Gastroesophageal sphincter (tissue), 4 donors: Measurements from ENCODE around the gene SMKR1. TPM values are rescaled to one million over a fixed set of nuclear protein-coding genes. Genes with fewer than 3 reads are reported as not detected.
"Not testable (repeated sequence)": the region's sequence is repeated elsewhere in the genome, so short reads cannot be mapped to it uniquely, and the experiment has no call there.

Experiments
- ATAC-seq: fragments of 150-250 bp; one replicate; pipeline ENCODE4 v1.9.1; 2016; ENCODE audit warnings: mild to moderate bottlenecking, moderate library complexity
- H3K27ac ChIP-seq, 4 donors: fragments of 200-600 bp; sonication (generic) in 3 of 4; 1 replicate in 3 of 4; 2 replicates in 1 of 4; pipeline ENCODE4 v1.5.1; 2016 to 2019
- H3K27me3 ChIP-seq: fragments of 200-600 bp; sonication (generic); one replicate; pipeline ENCODE4 v1.5.1; 2019
- H3K36me3 ChIP-seq, 2 donors: fragments of 200-600 bp; sonication (generic); one replicate each; pipeline ENCODE4 v1.5.1; 2019; ENCODE audit warnings: control low read depth in 1 of 2
- H3K4me1 ChIP-seq, 3 donors: fragments of 200-600 bp; sonication (generic); 1 replicate in 2 of 3; 2 replicates in 1 of 3; pipeline ENCODE4 v1.5.1; 2016 to 2019; ENCODE audit warnings: control low read depth in 2 of 3
- H3K4me3 ChIP-seq, 2 donors: fragments of 200-600 bp; sonication (generic); one replicate each; pipeline ENCODE4 v1.5.1; 2019; ENCODE audit warnings: mild to moderate bottlenecking in 1 of 2, moderate library complexity in 1 of 2
- H3K9me3 ChIP-seq, 3 donors: fragments of 200-600 bp; sonication (generic); one replicate each; pipeline ENCODE4 v1.5.1; 2017 to 2019; ENCODE audit warnings: control low read depth in 2 of 3
- EP300 ChIP-seq: sonication (generic); formaldehyde crosslinking; IDR thresholded peaks from one replicate; pipeline ENCODE4 v1.6.1; 2017; ENCODE audit warnings: antibody characterized with exemption, mild to moderate bottlenecking
- POLR2A ChIP-seq, 2 donors: fragments of 450-650 bp; IDR thresholded peaks; one replicate each; pipeline ENCODE4 v1.6.1; 2017; ENCODE audit warnings: antibody characterized with exemption in 2 of 2, mild to moderate bottlenecking in 2 of 2, moderate library complexity in 1 of 2
- POLR2AphosphoS5 ChIP-seq: sonication (generic); formaldehyde crosslinking; IDR thresholded peaks from one replicate; pipeline ENCODE4 v1.6.1; 2017; ENCODE audit warnings: antibody characterized with exemption
- WGBS, 2 donors: methylation state at CpG; one replicate each; pipeline ENCODE4 v1.1.5; 2018; ENCODE audit warnings: low coverage in 1 of 2; 5-methylcytosine and 5-hydroxymethylcytosine counted together
- total RNA-seq, 4 donors: library from RNA; depleted of rRNA; stranded (reverse); fragments of >200 nt; gene quantifications; one replicate each; pipeline ENCODE4 v1.1.0, GENCODE V29; 2016
- TF ChIP-seq, protein P1 (sequence below), 4 experiments: fragments of 200-600 bp in 2 of 4; fragments of 450-650 bp in 2 of 4; sonication (generic) in 1 of 4; IDR thresholded peaks; one replicate each; pipeline ENCODE4 v1.5.1; 2017 to 2019; ENCODE audit warnings: antibody characterized with exemption in 4 of 4, mild to moderate bottlenecking in 2 of 4, moderate library complexity in 2 of 4

SMKR1 gene
- total RNA-seq, 4 donors from 2014 or later = not detected

DNA sequence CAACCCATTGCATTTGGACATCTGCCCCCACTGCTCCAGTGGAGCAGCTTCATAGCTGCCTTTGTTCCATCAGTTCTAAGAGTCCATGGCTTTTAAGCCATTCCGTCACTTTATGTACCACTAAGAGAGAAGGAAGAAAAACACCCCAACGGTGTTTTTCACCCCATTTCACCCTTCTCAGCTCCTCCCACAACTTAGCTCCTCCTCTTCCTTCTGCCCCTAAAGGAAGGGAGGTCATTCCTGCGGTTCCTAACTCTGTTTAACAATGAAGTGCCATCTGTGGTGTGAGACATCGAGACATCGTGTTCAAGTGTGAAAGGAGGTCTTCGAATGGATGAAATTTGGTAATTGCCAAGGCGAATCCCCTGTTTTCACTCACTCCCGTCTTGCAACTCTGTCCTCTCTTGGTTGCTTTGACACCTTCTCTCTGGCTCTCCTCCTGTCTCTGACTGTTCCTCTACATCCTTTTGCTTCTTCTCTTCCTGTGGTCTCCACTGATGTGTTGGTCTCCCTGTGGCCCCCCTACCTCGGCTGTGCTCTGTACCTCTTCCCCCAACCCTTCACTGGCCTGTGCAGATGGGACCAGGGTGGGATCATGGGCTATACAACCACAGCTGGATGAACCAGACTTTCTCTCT, 23.0 kb downstream of the SMKR1 start:
- H3K27ac ChIP-seq = no peak overlapping the region
- no peak for ATAC-seq
- TF ChIP-seq EP300 = no peak
- TF ChIP-seq POLR2AphosphoS5 = no peak
- no peak for TF ChIP-seq POLR2A (IDR thresholded peaks at IDR 0.05)
- TF ChIP-seq, protein P1, sequence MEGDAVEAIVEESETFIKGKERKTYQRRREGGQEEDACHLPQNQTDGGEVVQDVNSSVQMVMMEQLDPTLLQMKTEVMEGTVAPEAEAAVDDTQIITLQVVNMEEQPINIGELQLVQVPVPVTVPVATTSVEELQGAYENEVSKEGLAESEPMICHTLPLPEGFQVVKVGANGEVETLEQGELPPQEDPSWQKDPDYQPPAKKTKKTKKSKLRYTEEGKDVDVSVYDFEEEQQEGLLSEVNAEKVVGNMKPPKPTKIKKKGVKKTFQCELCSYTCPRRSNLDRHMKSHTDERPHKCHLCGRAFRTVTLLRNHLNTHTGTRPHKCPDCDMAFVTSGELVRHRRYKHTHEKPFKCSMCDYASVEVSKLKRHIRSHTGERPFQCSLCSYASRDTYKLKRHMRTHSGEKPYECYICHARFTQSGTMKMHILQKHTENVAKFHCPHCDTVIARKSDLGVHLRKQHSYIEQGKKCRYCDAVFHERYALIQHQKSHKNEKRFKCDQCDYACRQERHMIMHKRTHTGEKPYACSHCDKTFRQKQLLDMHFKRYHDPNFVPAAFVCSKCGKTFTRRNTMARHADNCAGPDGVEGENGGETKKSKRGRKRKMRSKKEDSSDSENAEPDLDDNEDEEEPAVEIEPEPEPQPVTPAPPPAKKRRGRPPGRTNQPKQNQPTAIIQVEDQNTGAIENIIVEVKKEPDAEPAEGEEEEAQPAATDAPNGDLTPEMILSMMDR (IDR thresholded peaks at IDR 0.05) = no peak
- 82 to 100% methylated on average over 1 to 9 of the region's 9 CpGs for WGBS, 2 donors
- H3K27me3 ChIP-seq = peaks cover 34% of the 10 kb centered on the region
- H3K9me3 ChIP-seq = no peaks in the 10 kb centered on the region
- H3K36me3 ChIP-seq = no peaks in the 10 kb centered on the region
- no peak overlapping the region for H3K4me3 ChIP-seq
- no peaks in the 10 kb centered on the region for H3K4me1 ChIP-seq

DNA sequence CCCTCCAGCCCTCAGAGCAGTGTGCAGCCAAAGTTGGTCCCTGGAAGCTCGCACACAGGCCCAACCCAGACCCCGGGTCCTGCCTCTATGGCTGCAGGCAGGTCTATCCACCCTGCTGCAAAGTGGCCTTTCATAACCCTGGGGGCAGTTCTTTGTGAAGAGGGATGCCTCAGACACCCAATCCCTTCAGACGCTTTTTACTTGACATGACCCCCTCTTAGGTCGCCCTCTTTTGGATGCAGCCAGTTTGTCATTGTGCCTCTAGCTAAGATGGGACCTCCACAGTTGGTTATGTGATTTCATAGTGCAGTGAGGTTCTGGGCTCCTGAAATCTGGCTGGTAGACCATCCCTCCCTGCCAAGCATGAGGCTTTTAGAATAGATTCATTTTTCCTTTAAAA, 27.3 kb downstream of the SMKR1 start:
- no peak overlapping the region for H3K4me3 ChIP-seq
- no peak for ATAC-seq
- H3K27ac ChIP-seq = no peak overlapping the region
- H3K36me3 ChIP-seq = no peaks in the 10 kb centered on the region
- peaks cover 11% of the 10 kb centered on the region for H3K27me3 ChIP-seq
- no CpG with 5 or more reads among the region's 4 CpGs for WGBS, 2 donors
- H3K4me1 ChIP-seq = no peaks in the 10 kb centered on the region
- TF ChIP-seq, protein P1 (IDR thresholded peaks at IDR 0.05) = no peak
- TF ChIP-seq POLR2AphosphoS5 (no peak), POLR2A (IDR thresholded peaks at IDR 0.05) (no peak), EP300 (no peak)
- H3K9me3 ChIP-seq = no peaks in the 10 kb centered on the region

DNA sequence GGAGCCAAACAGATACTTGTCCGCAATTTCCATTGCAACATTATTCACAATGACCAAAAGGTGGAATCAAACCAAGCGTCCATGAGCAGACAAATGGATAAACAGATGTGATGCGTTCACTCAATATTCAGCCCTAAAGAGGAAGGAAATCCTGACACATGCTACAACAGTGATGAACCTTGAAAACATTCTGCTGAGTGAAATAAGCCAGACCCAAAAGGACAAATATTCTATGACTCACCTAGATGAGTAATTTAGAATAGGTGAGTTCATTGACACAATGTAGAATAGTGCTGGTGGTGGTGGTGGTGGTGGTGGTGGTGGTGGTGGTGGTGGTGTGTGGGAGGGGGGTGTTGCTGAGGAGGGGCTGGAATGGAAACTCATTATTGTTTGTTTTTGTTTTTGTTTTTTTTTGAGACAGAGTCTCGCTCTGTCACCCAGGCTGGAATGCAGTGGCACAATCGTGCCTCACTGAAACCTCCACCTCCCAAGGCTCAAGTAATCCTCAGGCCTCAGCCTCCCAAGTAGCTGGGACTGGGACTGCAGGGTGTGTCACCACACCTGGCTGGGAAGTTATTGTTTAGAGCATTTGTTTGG, 28.6 kb downstream of the SMKR1 start:
- H3K4me1 ChIP-seq = no peaks in the 10 kb centered on the region
- WGBS, 2 donors = 52 to 66% methylated on average over 3 to 5 of the region's 5 CpGs
- ATAC-seq = no peak
- TF ChIP-seq POLR2A (IDR thresholded peaks at IDR 0.05) (no peak), POLR2AphosphoS5 (no peak), EP300 (no peak)
- TF ChIP-seq, protein P1 (IDR thresholded peaks at IDR 0.05) = no peak
- no peak overlapping the region for H3K27ac ChIP-seq
- H3K36me3 ChIP-seq = no peaks in the 10 kb centered on the region
- H3K9me3 ChIP-seq = no peaks in the 10 kb centered on the region
- no peak overlapping the region for H3K4me3 ChIP-seq
- H3K27me3 ChIP-seq = peaks cover 4% of the 10 kb centered on the region

DNA sequence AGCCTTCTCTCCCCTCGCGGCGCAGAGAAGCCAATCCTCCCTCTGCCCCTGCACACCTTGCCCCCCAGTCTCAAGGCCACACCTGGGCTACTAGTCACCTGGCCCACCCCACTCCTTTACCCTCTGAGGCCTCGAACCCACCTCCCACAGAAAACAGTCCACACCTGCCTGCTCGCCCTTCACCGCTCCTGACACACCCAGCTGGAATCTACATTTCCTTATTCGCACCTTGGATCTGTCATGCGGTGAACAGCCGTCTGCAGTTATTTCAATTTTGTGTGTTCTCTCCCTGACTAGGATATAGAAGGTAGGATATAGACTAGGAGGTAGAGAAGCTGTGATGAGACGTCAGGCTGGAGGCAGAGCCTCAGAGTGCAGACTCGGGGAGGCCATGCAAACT, 29.4 kb downstream of the SMKR1 start:
- H3K4me1 ChIP-seq = no peaks in the 10 kb centered on the region
- no peaks in the 10 kb centered on the region for H3K36me3 ChIP-seq
- no peak for ATAC-seq
- no peak overlapping the region for H3K4me3 ChIP-seq
- no peak overlapping the region for H3K27ac ChIP-seq
- H3K27me3 ChIP-seq = no peaks in the 10 kb centered on the region
- TF ChIP-seq POLR2A (IDR thresholded peaks at IDR 0.05) = no peak
- TF ChIP-seq, protein P1 (IDR thresholded peaks at IDR 0.05) = no peak
- TF ChIP-seq EP300 = no peak
- TF ChIP-seq POLR2AphosphoS5 = no peak
- 80 to 81% methylated on average over 6 to 7 of the region's 11 CpGs for whole genome bisulfite sequencing, 2 donors
- H3K9me3 ChIP-seq = no peaks in the 10 kb centered on the region

DNA sequence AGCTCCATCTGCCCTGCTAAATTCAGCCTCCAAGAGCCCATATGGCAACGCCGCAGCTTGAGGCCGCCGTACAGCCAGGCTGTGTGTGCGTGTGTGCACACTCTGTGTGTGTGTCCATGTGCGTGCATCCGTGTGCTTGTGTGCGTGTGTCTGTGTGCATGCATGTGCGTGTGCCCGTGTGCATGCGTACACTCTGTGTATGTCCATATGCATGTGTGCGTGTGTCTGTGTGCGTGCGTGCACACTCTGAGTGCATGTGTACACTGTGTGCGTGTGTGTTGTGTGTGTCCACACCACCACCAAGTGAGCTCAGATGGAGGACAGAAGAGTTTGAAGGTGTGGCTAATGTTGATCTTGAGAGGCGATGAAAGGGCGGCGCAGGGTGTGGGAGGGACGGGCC, 30.0 kb downstream of the SMKR1 start:
- TF ChIP-seq, protein P1 (IDR thresholded peaks at IDR 0.05) = no peak
- TF ChIP-seq POLR2AphosphoS5 (no peak), POLR2A (IDR thresholded peaks at IDR 0.05) (no peak)
- H3K4me1 ChIP-seq = no peaks in the 10 kb centered on the region
- H3K27me3 ChIP-seq = no peaks in the 10 kb centered on the region
- no peaks in the 10 kb centered on the region for H3K9me3 ChIP-seq
- ATAC-seq = no peak
- 100% methylated on average over 4 of the region's 19 CpGs; no CpG with 5 or more reads in 1 of the 2 donors for WGBS, 2 donors
- H3K27ac ChIP-seq = no peak overlapping the region
- no peaks in the 10 kb centered on the region for H3K36me3 ChIP-seq
- no peak overlapping the region for H3K4me3 ChIP-seq

DNA sequence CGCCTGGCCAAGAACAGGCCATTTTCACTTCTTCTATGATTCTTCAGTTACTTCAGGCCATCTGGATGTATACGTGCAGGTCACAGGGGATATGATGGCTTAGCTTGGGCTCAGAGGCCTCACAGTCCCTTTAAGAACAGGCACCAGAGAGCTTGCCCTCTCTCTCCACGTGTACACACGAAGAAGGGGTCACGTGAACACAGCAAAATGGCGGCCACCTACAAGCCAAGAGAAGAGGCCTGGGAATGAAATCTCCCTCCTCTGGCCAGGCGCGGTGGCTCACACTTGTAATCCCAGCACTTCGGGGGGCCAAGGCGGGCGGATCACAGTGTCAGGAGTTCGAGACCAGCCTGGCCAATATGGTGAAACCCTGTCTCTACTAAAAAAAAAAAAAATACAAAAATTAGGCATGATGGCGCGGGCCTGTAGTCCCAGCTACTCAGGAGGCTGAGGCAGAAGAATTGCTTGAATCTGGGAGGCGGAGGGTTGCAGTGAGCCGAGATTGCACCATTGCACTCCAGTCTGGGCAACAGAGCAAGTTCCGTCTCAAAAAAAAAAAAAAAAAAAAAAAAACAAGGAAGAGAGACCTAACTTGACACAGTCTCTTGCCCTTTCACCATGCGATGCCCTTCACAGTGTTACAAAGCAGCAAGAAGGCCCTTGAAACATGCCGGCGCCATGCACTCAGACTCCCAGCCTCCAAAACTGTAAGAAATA, 32.4 kb downstream of the SMKR1 start:
- H3K27ac ChIP-seq, H3K9me3 ChIP-seq, H3K4me3 ChIP-seq, ATAC-seq, H3K36me3 ChIP-seq, H3K27me3 ChIP-seq, H3K4me1 ChIP-seq: not testable (repeated sequence)
- 90 to 93% methylated on average over 5 to 7 of the region's 20 CpGs for WGBS, 2 donors
